Stomach smooth muscle (tissue), 2 donors: ENCODE data around the gene P2RY8.
"Not testable (repeated sequence)": the region's sequence is repeated elsewhere in the genome, so short reads cannot be mapped to it uniquely, and the experiment has no call there.

ENCODE experiments used
- H3K27ac ChIP-seq: one replicate; pipeline ENCODE4 v1.7.0; 2013; ENCODE audit warnings: mild to moderate bottlenecking, low read length, inconsistent platforms
- H3K27me3 ChIP-seq, 2 donors: one replicate each; pipeline ENCODE4 v1.7.0; 2013; ENCODE audit warnings: low read length in 2 of 2; ENCODE audit not compliant: insufficient read depth in 2 of 2, control insufficient read depth in 1 of 2
- H3K36me3 ChIP-seq, 2 donors: one replicate each; pipeline ENCODE4 v1.7.0; 2013; ENCODE audit warnings: low read length in 2 of 2; ENCODE audit not compliant: control insufficient read depth in 2 of 2, insufficient read depth in 2 of 2
- H3K4me1 ChIP-seq: one replicate; pipeline ENCODE4 v1.7.0; 2013; ENCODE audit warnings: low read length; ENCODE audit not compliant: control insufficient read depth, insufficient read depth
- H3K4me3 ChIP-seq, 2 donors: one replicate each; pipeline ENCODE4 v1.7.0; 2013; ENCODE audit warnings: low read length in 2 of 2
- H3K9ac ChIP-seq, 2 donors: one replicate each; pipeline ENCODE4 v1.7.0; 2013; ENCODE audit warnings: low read length in 2 of 2, mild to moderate bottlenecking in 1 of 2
- H3K9me3 ChIP-seq, 2 donors: one replicate each; pipeline ENCODE4 v1.7.0; 2013; ENCODE audit warnings: low read length in 2 of 2; ENCODE audit not compliant: control insufficient read depth in 2 of 2
- donor health status: healthy.
- donor health status: Pancreatic carcinoma.

P2RY8 gene

DNA sequence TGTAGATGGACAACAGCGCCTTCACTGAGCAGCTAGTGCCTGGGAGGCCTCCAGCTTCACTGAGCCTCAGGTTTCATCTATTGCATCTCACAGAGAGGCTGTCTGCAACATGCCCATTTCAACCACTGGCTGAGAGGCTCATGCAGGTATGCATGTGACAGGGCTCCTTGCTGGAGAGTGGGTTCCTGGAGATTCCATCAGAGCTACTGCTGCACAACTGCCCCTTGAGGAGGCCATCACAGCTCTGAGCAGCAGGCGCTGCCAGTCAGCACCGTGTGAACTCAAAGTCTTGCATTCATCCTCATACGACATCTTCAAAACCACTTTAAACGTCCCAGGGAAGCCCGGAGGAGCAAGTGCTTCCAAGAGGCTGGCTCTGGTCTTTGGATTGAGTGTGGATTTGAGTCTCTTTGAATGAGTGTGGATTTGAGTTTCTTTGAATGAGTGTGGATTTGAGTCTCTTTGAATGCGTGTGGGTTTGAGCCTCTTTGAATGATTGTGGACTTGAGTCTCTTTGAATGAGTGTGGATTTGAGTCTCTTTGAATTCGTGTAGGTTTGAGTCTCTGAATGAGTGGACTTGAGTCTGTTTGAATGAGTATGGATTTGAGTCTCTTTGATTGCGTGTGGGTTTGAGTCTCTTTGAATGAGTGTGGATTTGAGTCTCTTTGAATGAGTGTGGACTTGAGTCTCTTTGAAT lies 8.7 kb downstream of the P2RY8 start:
- no peaks in the 10 kb centered on the region for H3K9me3 ChIP-seq
- H3K4me3 ChIP-seq = no peak overlapping the region
- H3K27me3 ChIP-seq = peaks cover 0 to 8% of the 10 kb centered on the region in 2 donors
- H3K27ac ChIP-seq = no peak overlapping the region
- H3K4me1 ChIP-seq = no peaks in the 10 kb centered on the region
- no peak overlapping the region for H3K9ac ChIP-seq
- no peaks in the 10 kb centered on the region for H3K36me3 ChIP-seq

DNA sequence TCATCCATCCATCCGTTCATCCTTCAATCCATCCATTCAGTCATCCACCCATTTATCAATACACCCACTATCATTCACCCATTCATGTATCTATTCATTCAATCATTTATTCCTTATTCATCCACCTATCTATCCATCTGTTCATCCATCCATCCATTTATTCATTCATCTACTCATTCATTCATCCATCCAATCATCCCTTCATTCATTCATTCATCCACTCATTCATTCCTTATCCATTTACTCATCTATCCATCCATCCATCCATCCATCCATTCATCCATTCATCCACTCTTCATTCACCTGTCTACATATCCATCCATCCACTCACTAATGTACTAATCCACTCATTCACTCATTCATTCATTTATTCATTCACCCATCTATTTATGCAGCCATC lies 9.5 kb downstream of the P2RY8 start:
- H3K36me3 ChIP-seq = no peaks in the 10 kb centered on the region
- peaks cover 0 to 8% of the 10 kb centered on the region in 2 donors for H3K27me3 ChIP-seq
- no peaks in the 10 kb centered on the region for H3K4me1 ChIP-seq
- H3K9me3 ChIP-seq = no peaks in the 10 kb centered on the region
- no peak overlapping the region for H3K9ac ChIP-seq
- H3K27ac ChIP-seq = no peak overlapping the region
- H3K4me3 ChIP-seq = no peak overlapping the region

DNA sequence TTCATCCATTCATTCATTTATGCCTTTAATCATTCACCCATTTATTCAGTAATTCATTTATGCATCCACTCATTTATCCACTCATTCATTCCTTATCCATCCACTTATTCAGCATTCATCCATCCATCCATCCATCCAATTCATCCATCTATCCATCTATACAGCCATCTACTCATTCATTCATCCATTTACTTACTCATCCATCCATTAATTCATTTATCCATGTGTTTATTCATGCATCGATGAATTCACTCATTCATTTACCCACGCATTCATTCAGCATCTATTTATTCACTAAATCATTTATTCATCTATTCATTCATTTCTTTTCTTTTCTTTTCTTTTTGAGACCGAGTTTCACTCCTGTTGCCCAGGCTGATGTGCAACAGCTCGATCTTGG lies 10.4 kb downstream of the P2RY8 start:
- peaks cover 0 to 6% of the 10 kb centered on the region in 2 donors for H3K27me3 ChIP-seq
- H3K27ac ChIP-seq = no peak overlapping the region
- H3K4me1 ChIP-seq = no peaks in the 10 kb centered on the region
- H3K9ac ChIP-seq = no peak overlapping the region
- no peak overlapping the region for H3K4me3 ChIP-seq
- no peaks in the 10 kb centered on the region for H3K9me3 ChIP-seq
- H3K36me3 ChIP-seq = no peaks in the 10 kb centered on the region

DNA sequence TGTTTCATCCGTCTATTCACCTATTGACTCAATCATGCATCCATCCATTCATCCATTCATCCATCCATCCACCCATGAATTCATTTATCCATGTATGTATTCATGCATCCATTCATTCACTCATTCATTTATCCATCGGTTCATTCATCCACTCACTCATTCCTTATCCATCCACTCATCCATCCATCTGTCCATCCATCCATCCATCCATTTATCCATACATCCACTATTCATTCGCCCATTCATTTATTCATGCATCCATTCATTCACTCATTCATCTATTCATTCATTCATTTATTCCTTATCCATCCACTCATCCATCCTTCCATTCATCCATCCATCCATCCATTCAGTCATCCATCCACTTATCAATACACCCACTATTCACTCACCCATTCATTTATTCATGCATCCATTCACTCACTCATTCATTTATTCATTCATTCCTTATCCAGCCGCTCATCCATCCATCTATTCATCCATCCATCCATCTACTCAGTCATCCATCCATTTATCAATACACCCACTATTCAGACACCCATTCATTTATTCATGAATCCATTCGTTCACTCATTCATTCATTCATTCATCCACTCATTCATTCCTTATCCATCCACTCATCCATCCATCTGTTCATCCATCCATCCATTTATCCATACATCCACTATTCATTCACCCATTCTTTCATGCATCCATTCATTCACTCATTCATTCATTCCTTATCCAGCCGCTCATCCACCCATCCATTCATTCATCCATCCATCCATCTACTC lies 11.2 kb downstream of the P2RY8 start:
- Histone ChIP-seq H3K36me3 (no peaks in the 10 kb centered on the region), H3K27me3 (no peaks in the 10 kb centered on the region), H3K9me3 (no peaks in the 10 kb centered on the region)

DNA sequence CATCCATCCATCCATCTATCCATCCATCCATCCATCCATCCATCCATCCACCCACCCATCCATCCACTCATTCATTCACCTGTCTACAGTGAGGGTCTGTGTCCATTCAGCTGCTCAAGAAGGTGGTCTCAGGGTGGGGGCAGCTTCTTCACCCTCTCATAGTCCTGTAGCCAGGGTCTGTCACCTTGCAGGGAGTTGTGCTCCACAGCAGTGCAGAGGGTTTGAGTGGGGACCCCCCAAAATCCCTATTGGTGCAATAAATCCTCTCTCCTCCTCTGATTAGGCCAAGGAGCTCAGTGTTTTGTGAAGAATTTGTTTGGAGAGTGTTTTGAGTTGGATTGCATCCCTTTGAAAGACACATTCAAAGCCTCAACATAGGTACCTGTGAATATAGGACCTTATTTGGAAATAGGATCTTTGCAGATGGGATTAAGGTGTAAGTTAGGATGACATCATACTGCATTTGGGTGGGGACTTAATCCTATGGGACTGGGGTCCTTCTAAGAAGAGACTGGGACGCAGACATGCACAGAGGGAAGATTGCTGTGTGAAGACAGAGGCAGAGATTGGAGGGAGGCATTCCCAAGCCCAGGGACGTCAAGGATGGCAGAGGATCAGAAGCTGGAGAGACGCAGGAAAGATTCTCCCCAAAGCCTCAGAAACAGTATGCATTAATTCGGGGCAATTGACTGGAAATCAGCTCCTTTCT lies 12.0 kb downstream of the P2RY8 start:
- H3K36me3 ChIP-seq = no peaks in the 10 kb centered on the region
- no peak overlapping the region for H3K4me3 ChIP-seq
- H3K27ac ChIP-seq = no peak overlapping the region
- H3K4me1 ChIP-seq = no peaks in the 10 kb centered on the region
- no peak overlapping the region for H3K9ac ChIP-seq
- no peaks in the 10 kb centered on the region for H3K9me3 ChIP-seq
- H3K27me3 ChIP-seq = no peaks in the 10 kb centered on the region

More for the DNA sequence above, 11.2 kb downstream of the P2RY8 start:
- Histone ChIP-seq H3K4me3 (no peak overlapping the region), H3K4me1 (no peaks in the 10 kb centered on the region), H3K9ac (no peak overlapping the region), H3K27ac (no peak overlapping the region)

DNA sequence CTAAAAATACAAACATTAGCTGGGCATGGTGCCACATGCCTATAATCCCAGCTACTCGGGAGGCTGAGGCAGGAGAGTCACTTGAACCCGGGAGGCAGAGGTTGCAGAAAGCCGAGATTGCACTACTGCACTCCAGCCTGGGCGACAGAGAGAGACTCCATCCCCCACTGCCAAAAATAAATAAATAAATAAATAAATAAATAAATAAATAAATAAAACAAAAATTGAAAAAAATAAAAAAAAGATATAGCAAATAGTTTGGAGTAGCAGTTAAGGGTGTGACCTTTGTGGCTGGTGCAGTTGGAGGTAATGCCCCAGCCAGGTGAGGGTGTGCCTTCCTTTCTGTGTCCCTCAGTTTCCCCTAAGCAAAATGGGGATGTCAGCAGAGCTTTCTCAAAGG lies 14.1 kb downstream of the P2RY8 start:
- H3K9ac ChIP-seq, H3K27ac ChIP-seq, H3K36me3 ChIP-seq, H3K9me3 ChIP-seq, H3K4me3 ChIP-seq, H3K4me1 ChIP-seq, H3K27me3 ChIP-seq: not testable (repeated sequence)

DNA sequence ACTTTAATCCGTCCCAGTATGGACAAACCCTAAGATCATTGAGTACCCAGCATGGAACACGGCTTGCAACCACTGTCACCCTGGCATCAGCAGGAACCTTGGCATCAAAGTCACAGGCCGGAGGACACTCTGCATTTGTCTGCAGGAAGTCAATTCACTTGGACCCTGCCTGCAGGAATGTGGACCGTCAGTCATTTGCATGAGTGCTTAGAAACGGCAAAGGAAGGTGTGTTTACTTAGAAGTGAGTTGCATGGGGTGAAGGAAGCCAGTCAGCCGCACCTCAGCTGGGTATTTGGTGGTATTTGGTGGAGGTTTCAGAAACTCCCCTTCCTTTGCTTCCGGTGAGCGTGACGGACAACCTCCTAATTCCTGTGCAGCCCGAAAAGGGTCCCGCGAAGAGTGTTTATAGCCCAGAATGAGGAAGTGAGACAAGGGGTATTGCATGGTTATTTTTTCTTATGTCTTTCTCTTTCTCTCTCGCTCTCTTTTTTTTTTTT lies 15.5 kb downstream of the P2RY8 start:
- Histone ChIP-seq H3K9me3 (no peaks in the 10 kb centered on the region), H3K27me3 (no peaks in the 10 kb centered on the region), H3K36me3 (no peaks in the 10 kb centered on the region), H3K27ac (no peak overlapping the region), H3K4me1 (no peaks in the 10 kb centered on the region), H3K4me3 (no peak overlapping the region), H3K9ac (no peak overlapping the region)

DNA sequence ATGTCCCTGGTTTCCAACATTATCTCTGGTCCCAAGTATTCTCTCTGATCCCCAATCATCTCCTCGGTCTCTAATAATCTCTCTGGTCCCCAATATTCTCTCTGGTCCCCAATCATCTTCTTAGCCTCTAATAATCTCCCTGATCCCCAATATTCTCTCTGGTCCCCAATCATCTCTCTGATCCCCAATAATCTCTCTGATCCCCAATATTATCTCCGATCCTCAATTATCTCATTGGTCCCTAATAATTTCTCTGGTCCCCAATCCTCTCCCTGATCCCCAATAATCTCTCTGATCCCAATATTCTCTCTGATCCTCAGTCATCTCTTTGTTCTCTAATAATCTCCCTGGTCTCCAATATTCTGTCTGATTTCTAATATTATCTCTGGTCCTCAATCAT lies 16.6 kb downstream of the P2RY8 start:
- no peaks in the 10 kb centered on the region for H3K27me3 ChIP-seq

DNA sequence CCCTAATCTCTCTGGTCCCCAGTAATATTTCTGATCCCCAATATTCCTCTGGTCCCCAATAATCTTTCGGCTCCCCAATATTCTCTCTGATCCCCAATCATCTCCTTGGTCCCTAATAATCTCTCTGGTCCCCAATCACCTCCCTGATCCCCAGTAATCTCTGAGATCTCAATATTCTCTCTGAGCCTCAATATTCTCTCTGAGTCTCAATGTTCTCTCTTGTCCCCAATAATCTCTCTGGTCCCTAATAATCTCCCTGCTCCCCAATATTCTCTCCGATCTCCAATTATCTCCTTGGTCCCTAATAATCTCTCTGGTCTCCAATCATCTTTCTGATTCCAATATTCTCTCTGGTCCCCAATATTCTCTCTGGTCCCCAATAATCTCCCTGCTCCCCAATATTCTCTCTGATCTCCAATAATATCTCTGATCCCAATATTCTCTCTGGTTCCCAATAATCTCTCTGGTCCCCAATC lies 17.9 kb downstream of the P2RY8 start:
- no peak overlapping the region for H3K9ac ChIP-seq
- no peaks in the 10 kb centered on the region for H3K4me1 ChIP-seq
- no peaks in the 10 kb centered on the region for H3K27me3 ChIP-seq
- no peak overlapping the region for H3K27ac ChIP-seq
- H3K4me3 ChIP-seq = no peak overlapping the region
- H3K9me3 ChIP-seq = no peaks in the 10 kb centered on the region
- no peaks in the 10 kb centered on the region for H3K36me3 ChIP-seq

More for the DNA sequence above, 16.6 kb downstream of the P2RY8 start:
- Histone ChIP-seq H3K4me1 (no peaks in the 10 kb centered on the region), H3K36me3 (no peaks in the 10 kb centered on the region), H3K27ac (no peak overlapping the region), H3K9me3 (no peaks in the 10 kb centered on the region), H3K9ac (no peak overlapping the region), H3K4me3 (no peak overlapping the region)

DNA sequence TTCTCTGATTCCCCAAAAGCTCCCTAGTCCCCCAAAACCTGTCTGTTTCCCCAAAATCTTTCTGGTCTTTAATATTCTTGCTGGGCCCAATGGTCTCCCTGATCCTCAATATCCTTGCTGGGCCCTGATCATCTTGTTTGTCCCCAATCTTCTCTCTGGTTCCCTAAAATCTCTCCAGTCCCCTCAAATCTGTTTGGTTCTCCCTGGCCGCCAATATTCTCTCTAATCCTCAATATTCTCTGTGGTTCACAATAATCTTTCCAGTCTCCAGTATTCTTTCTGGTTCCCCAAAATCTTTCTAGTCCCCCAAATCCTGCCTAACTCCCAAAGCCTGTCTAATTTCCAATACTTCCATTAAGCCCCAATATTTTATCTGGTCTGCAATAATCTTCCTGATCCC lies 18.5 kb downstream of the P2RY8 start:
- H3K27me3 ChIP-seq = no peaks in the 10 kb centered on the region
- no peaks in the 10 kb centered on the region for H3K36me3 ChIP-seq
- no peaks in the 10 kb centered on the region for H3K4me1 ChIP-seq

More for the DNA sequence above, 18.5 kb downstream of the P2RY8 start:
- H3K27ac ChIP-seq = no peak overlapping the region
- H3K9me3 ChIP-seq = no peaks in the 10 kb centered on the region
- no peak overlapping the region for H3K4me3 ChIP-seq
- no peak overlapping the region for H3K9ac ChIP-seq
